Activated CD4-positive, alpha-beta T cell treated with anti-CD3 and anti-CD28 coated beads for 48 hours (primary cell): Measurements from ENCODE around the gene CD164L2.
"Not testable (repeated sequence)": the region's sequence is repeated elsewhere in the genome, so short reads cannot be mapped to it uniquely, and the experiment has no call there.

ENCODE experiments used
- DNase-seq: peaks from one replicate; pipeline ENCODE4 v3.0.0-alpha.2; 2020

The CD164L2 gene

GRCh38 chr1:27403931-27404330, 20.8 kb upstream of the CD164L2 start:
- DNase-seq, result no peak

- peak; percentile 49 for DNase-seq
These were observed 20.1 kb upstream of the CD164L2 start for GRCh38 chr1:27403065-27403726.

GRCh38 chr1:27402349-27402754, 19.2 kb upstream of the CD164L2 start:
- peak; percentile 35 for DNase-seq

GRCh38 chr1:27400963-27401341, 17.8 kb upstream of the CD164L2 start:
- no peak for DNase-seq

- no peak for DNase-seq
These were observed 17.2 kb upstream of the CD164L2 start for GRCh38 chr1:27400082-27400962.

GRCh38 chr1:27399251-27400025, 16.3 kb upstream of the CD164L2 start:
- DNase-seq, result no peak

GRCh38 chr1:27398405-27399149, 15.4 kb upstream of the CD164L2 start:
- no peak for DNase-seq

GRCh38 chr1:27397749-27398148, 14.6 kb upstream of the CD164L2 start:
- DNase-seq, result no peak

- DNase-seq, result no peak
These were observed 14.0 kb upstream of the CD164L2 start for GRCh38 chr1:27397110-27397509.

- peak; percentile 86 for DNase-seq
These were observed 12.5 kb upstream of the CD164L2 start for GRCh38 chr1:27395441-27396195.

- DNase-seq, result no peak
These were observed 11.8 kb upstream of the CD164L2 start for GRCh38 chr1:27394925-27395324.

GRCh38 chr1:27394282-27394658, 11.1 kb upstream of the CD164L2 start:
- DNase-seq, result no peak

GRCh38 chr1:27393641-27394281, 10.6 kb upstream of the CD164L2 start:
- DNase-seq, result no peak

- DNase-seq, result no peak
These were observed 9.9 kb upstream of the CD164L2 start for GRCh38 chr1:27392778-27393635.

GRCh38 chr1:27392096-27392777, 9.1 kb upstream of the CD164L2 start, which contains the start of gene GPR3:
GPR3 (plus strand) TSS chr1:27392622; CDS start chr1:27393799, 1,177 bp downstream.
- DNase-seq, result peak; percentile 97

- DNase-seq, result peak; percentile 49
These were observed 8.5 kb upstream of the CD164L2 start for GRCh38 chr1:27391511-27392095.

- peak; percentile 85 for DNase-seq
These were observed 5.3 kb upstream of the CD164L2 start for GRCh38 chr1:27388337-27389005.

GRCh38 chr1:27384797-27385196, 1.7 kb upstream of the CD164L2 start:
- DNase-seq, result not testable (repeated sequence)

GRCh38 chr1:27383661-27384060, 528 bp upstream of the CD164L2 start:
- DNase-seq, result no peak
